ENCODE data around the gene BAHCC1. TPM values are rescaled to one million over a fixed set of nuclear protein-coding genes. Genes with fewer than 3 reads are reported as not detected.
A peak's percentile ranks its signal among the peaks of the same experiment; 100 is the strongest.

Gene BAHCC1
- total RNA-seq, 1 experiment from 2014 or later = 74.2 TPM

DNA sequence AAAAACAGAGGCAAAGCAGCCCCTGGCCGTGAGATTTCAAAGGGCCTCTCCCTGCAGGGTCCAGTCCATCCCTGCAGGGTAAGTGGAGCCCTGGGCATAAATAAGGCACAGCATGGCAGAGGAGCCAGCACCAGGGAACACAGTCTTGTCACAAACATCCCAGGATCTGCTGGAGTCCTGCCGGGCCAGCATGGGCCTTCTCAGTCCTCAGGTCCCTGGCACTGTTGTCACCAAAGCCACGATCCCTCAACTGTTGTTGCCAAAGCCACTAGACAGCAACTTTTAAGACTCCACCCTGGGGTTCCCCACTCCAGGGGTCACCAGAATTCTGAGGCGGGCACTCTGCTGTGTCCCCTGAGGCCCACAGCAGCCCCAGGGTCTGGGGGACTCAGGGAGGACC, 47.8 kb upstream of the BAHCC1 start:
- Histone ChIP-seq H3K9me3 (ENCODE audit: low read depth, low read length, poor library complexity, severe bottlenecking) (no peaks in the 10 kb centered on the region), H3K27me3 (replicated peaks; ENCODE audit: insufficient read depth, low read depth, low read length, poor library complexity) (no peaks in the 10 kb centered on the region), H3K36me3 (ENCODE audit: insufficient read depth, low read length, poor library complexity, severe bottlenecking) (no peaks in the 10 kb centered on the region), H3K27ac (ENCODE audit: low read depth, low read length, poor library complexity, severe bottlenecking) (no peak overlapping the region), H3K4me3 (ENCODE audit: low read depth, low read length, poor library complexity, severe bottlenecking) (peak overlapping the region; percentile 87), H3K4me1 (ENCODE audit: insufficient read depth, low read length, poor library complexity, severe bottlenecking) (peaks cover 6% of the 10 kb centered on the region)
- ChIA-PET CTCF (no interaction called here), POLR2A (ENCODE audit: low non-redundant PET) (no interaction called here)
- intact Hi-C loops (cut with micrococcal nuclease; ENCODE audit: unreplicated experiment) = no loop called here
- BruUV-seq (replicated peaks) = no TSS peak
- no peak for TF ChIP-seq EZH2 (IDR thresholded peaks at IDR 0.05; ENCODE audit: borderline replicate concordance, low read depth, low read length, poor library complexity, severe bottlenecking)
- TF ChIP-seq, protein P1, sequence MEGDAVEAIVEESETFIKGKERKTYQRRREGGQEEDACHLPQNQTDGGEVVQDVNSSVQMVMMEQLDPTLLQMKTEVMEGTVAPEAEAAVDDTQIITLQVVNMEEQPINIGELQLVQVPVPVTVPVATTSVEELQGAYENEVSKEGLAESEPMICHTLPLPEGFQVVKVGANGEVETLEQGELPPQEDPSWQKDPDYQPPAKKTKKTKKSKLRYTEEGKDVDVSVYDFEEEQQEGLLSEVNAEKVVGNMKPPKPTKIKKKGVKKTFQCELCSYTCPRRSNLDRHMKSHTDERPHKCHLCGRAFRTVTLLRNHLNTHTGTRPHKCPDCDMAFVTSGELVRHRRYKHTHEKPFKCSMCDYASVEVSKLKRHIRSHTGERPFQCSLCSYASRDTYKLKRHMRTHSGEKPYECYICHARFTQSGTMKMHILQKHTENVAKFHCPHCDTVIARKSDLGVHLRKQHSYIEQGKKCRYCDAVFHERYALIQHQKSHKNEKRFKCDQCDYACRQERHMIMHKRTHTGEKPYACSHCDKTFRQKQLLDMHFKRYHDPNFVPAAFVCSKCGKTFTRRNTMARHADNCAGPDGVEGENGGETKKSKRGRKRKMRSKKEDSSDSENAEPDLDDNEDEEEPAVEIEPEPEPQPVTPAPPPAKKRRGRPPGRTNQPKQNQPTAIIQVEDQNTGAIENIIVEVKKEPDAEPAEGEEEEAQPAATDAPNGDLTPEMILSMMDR (conservative IDR thresholded peaks at IDR 0.05; ENCODE audit: low read depth, low read length) = no peak
- DNase-seq (ENCODE audit: low spot score) = no peak

DNA sequence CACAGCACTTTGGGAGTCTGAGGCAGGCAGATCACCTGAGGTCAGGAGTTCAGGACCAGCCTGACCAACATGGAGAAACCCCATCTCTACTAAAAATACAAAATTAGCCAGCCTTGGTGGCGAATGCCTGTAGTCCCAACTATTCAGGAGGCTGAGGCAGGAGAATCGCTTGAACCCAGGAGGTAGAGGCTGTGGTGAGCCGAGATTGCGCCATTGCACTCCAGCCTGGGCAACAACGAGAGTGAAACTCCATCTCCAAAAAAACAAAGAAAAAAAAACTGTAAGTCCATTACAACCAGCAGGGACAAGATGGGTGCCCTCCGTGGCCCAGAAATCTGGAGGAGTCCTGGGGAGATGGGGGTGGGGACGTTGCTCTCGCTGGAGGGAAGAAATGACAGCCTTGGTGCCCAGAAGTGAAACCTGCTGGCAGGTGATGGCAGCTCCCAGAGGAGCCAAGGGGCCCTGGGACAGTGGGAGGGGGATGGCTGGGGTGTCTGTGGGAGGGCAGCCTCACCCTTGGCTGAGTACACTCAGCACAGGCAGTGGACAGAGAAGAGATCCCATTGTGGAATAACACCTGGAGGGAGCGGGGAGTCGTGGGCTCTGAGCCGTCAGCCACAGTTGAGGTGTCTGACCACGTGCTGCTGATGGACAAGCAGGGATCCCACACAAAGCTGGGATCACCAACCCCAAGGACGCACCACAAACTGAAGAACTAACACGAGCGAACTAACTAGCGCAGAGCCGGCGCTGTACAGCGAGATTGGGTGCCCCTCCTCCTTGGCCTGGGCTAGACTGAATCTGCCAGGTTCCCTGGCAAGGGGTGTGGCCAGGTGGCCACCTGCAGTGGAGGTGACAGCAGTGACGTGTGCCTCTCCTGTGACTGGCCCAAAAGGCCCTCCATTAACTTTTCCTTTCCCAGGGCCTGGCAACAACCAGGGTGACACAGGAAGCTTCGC, 46.9 kb upstream of the BAHCC1 start:
- Histone ChIP-seq H3K27ac (ENCODE audit: low read depth, low read length, poor library complexity, severe bottlenecking) (peak overlapping the region; percentile 19), H3K36me3 (ENCODE audit: insufficient read depth, low read length, poor library complexity, severe bottlenecking) (no peaks in the 10 kb centered on the region), H3K9me3 (ENCODE audit: low read depth, low read length, poor library complexity, severe bottlenecking) (no peaks in the 10 kb centered on the region), H3K4me3 (ENCODE audit: low read depth, low read length, poor library complexity, severe bottlenecking) (no peak overlapping the region), H3K4me1 (ENCODE audit: insufficient read depth, low read length, poor library complexity, severe bottlenecking) (peaks cover 6% of the 10 kb centered on the region), H3K27me3 (replicated peaks; ENCODE audit: insufficient read depth, low read depth, low read length, poor library complexity) (no peaks in the 10 kb centered on the region)
- POLR2A ChIA-PET (ENCODE audit: low non-redundant PET) = no interaction called here
- BruUV-seq (replicated peaks) = no TSS peak
- CTCF ChIA-PET = no interaction called here
- intact Hi-C loops (cut with micrococcal nuclease; ENCODE audit: unreplicated experiment) = no loop called here
- TF ChIP-seq, protein P1 (conservative IDR thresholded peaks at IDR 0.05; ENCODE audit: low read depth, low read length) = no peak
- TF ChIP-seq EZH2 (IDR thresholded peaks at IDR 0.05; ENCODE audit: borderline replicate concordance, low read depth, low read length, poor library complexity, severe bottlenecking) = no peak
- no peak for DNase-seq (ENCODE audit: low spot score)

DNA sequence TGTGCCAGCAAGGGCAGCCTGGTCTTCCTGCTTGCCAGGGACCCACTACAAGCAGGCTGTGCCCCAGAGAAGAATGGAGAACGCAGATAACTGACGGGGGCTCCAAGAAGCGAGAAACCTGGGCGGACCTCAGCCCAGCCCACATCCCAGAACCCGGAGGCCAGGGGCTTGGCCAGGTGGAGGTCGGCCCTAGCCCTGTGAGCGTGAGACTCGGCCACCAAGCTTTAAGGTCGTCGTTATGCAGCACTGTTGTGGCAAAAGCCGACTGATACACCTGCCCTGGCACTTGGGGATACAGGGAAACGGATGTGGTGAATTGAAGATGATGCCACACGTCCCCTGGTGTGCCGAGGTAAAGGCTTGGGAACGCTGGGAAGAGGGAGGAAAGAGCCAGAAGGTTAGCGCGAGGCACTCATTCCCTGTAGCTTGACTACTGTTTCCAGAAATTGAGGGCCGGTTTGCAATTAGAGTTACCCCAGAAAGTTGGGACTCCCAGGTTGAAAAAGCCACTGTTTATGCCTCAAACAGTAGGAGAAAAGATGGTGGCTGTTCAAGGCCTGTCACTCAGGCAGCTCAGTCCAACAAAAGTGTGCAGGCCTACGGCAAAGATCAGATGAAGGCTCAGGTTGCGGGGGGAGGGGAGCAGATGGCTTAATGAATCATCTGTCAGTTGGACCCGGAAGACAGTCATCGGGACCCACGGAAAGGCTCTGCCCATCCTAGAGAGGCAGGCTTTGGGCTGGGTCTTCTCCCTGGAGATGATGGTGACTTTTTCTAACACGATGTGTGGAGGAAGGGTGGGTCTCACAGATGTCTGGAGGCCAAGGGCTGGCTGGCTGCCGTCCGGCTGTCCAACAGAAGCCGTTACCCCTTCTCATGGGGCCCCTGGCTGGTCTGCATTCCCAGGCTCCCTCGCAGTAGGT, 45.6 kb upstream of the BAHCC1 start:
- BruUV-seq (replicated peaks) = no TSS peak
- Histone ChIP-seq H3K4me1 (ENCODE audit: insufficient read depth, low read length, poor library complexity, severe bottlenecking) (peaks cover 6% of the 10 kb centered on the region), H3K9me3 (ENCODE audit: low read depth, low read length, poor library complexity, severe bottlenecking) (no peaks in the 10 kb centered on the region), H3K27ac (ENCODE audit: low read depth, low read length, poor library complexity, severe bottlenecking) (peak overlapping the region; percentile 16), H3K27me3 (replicated peaks; ENCODE audit: insufficient read depth, low read depth, low read length, poor library complexity) (no peaks in the 10 kb centered on the region), H3K4me3 (ENCODE audit: low read depth, low read length, poor library complexity, severe bottlenecking) (no peak overlapping the region), H3K36me3 (ENCODE audit: insufficient read depth, low read length, poor library complexity, severe bottlenecking) (no peaks in the 10 kb centered on the region)
- no peak for DNase-seq (ENCODE audit: low spot score)
- TF ChIP-seq, protein P1 (conservative IDR thresholded peaks at IDR 0.05; ENCODE audit: low read depth, low read length) = no peak
- no peak for TF ChIP-seq EZH2 (IDR thresholded peaks at IDR 0.05; ENCODE audit: borderline replicate concordance, low read depth, low read length, poor library complexity, severe bottlenecking)
- ChIA-PET POLR2A (ENCODE audit: low non-redundant PET) (no interaction called here), CTCF (no interaction called here)
- intact Hi-C loops (cut with micrococcal nuclease; ENCODE audit: unreplicated experiment) = no loop called here
